ENCODE measurements around the gene RAB44. TPM values are rescaled to one million over a fixed set of nuclear protein-coding genes. Genes with fewer than 3 reads are reported as not detected.

Gene RAB44
- total RNA-seq, 1 donor from 2014 or later = 0.96 TPM

- H3K36me3 ChIP-seq = no peaks in the 10 kb centered on the region
- peak; percentile 90 for DNase-seq
- H3K4me1 ChIP-seq = peaks cover 12% of the 10 kb centered on the region
- no peaks in the 10 kb centered on the region for H3K27me3 ChIP-seq
- H3K9me3 ChIP-seq = no peaks in the 10 kb centered on the region
- peak; percentile 95 for ATAC-seq
- TF ChIP-seq, protein P1, sequence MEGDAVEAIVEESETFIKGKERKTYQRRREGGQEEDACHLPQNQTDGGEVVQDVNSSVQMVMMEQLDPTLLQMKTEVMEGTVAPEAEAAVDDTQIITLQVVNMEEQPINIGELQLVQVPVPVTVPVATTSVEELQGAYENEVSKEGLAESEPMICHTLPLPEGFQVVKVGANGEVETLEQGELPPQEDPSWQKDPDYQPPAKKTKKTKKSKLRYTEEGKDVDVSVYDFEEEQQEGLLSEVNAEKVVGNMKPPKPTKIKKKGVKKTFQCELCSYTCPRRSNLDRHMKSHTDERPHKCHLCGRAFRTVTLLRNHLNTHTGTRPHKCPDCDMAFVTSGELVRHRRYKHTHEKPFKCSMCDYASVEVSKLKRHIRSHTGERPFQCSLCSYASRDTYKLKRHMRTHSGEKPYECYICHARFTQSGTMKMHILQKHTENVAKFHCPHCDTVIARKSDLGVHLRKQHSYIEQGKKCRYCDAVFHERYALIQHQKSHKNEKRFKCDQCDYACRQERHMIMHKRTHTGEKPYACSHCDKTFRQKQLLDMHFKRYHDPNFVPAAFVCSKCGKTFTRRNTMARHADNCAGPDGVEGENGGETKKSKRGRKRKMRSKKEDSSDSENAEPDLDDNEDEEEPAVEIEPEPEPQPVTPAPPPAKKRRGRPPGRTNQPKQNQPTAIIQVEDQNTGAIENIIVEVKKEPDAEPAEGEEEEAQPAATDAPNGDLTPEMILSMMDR (IDR thresholded peaks at IDR 0.05) = peak; percentile 94
- H3K27ac ChIP-seq = no peak overlapping the region
- no peak overlapping the region for H3K4me3 ChIP-seq
- intact Hi-C loops (cut with DNase I) = loop anchor here (5.0 kb wide), 1 partner anchor 67 kb away; no protein-coding TSS in a partner anchor
Observed at GRCh38 chr6:36759148-36759759, 61.6 kb downstream of the RAB44 start.

GRCh38 chr6:36760685-36761435 lies 63.2 kb downstream of the RAB44 start:
- no peak for ATAC-seq
- H3K27me3 ChIP-seq = no peaks in the 10 kb centered on the region
- intact Hi-C loops (cut with DNase I) = loop anchor here (10.0 kb wide), 1 partner anchor 254 kb away; no protein-coding TSS in a partner anchor
- H3K36me3 ChIP-seq = no peaks in the 10 kb centered on the region
- TF ChIP-seq, protein P1 (IDR thresholded peaks at IDR 0.05) = no peak
- no peaks in the 10 kb centered on the region for H3K9me3 ChIP-seq
- no peak for DNase-seq
- no peak overlapping the region for H3K27ac ChIP-seq
- peaks cover 10% of the 10 kb centered on the region for H3K4me1 ChIP-seq
- no peak overlapping the region for H3K4me3 ChIP-seq

GRCh38 chr6:36762123-36762522 lies 64.5 kb downstream of the RAB44 start:
- intact Hi-C loops (cut with DNase I) = loop anchor here (10.0 kb wide), 1 partner anchor 253 kb away; no protein-coding TSS in a partner anchor
- Histone ChIP-seq H3K27me3 (no peaks in the 10 kb centered on the region), H3K36me3 (no peaks in the 10 kb centered on the region), H3K4me3 (no peak overlapping the region), H3K27ac (no peak overlapping the region), H3K9me3 (no peaks in the 10 kb centered on the region), H3K4me1 (peaks cover 7% of the 10 kb centered on the region)
- TF ChIP-seq, protein P1 (IDR thresholded peaks at IDR 0.05) = no peak
- DNase-seq (no peak), ATAC-seq (no peak)

DNA sequence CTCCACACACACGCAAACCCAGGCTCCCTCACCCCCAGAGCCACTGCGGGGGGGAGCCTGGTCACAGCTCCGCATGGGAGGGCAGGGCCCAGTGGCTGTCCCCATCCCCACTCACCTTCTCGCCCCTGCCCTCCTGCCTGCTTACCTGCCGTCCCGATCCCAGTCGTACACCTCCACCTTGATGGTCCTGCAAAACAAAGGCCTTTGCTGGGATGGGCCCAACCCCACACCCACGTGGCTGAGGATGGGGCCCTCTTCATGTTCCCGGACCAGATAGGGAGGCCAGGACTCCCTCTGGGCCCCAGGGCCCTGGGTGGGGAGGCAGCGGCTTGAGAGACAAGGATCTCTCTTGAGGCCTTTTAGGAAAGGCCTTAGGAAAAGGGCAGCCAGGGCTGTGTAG lies 67.6 kb downstream of the RAB44 start:
- ATAC-seq (no peak), DNase-seq (no peak)
- Histone ChIP-seq H3K9me3 (no peaks in the 10 kb centered on the region), H3K4me1 (peaks cover 24% of the 10 kb centered on the region), H3K27ac (no peak overlapping the region), H3K27me3 (no peaks in the 10 kb centered on the region), H3K4me3 (no peak overlapping the region), H3K36me3 (no peaks in the 10 kb centered on the region)
- TF ChIP-seq, protein P1 (IDR thresholded peaks at IDR 0.05) = no peak
- intact Hi-C loops (cut with DNase I) = loop anchor here (5.0 to 10.0 kb wide), 2 partner anchors 82 to 250 kb away; no protein-coding TSS in a partner anchor

GRCh38 chr6:36765594-36766398 lies 68.2 kb downstream of the RAB44 start:
- TF ChIP-seq, protein P1 (IDR thresholded peaks at IDR 0.05) = peak; percentile 89
- peaks cover 29% of the 10 kb centered on the region for H3K4me1 ChIP-seq
- H3K27ac ChIP-seq = no peak overlapping the region
- H3K27me3 ChIP-seq = no peaks in the 10 kb centered on the region
- no peaks in the 10 kb centered on the region for H3K9me3 ChIP-seq
- peak; percentile 93 for ATAC-seq
- intact Hi-C loops (cut with DNase I) = loop anchor here (5.0 to 10.0 kb wide), 2 partner anchors 82 to 249 kb away; no protein-coding TSS in a partner anchor
- peak; percentile 86 for DNase-seq
- H3K4me3 ChIP-seq = no peak overlapping the region
- H3K36me3 ChIP-seq = no peaks in the 10 kb centered on the region

All from upper lobe of right lung (tissue), 1 donor.